ENCODE measurements around the gene INPP5A.

The INPP5A gene

DNA sequence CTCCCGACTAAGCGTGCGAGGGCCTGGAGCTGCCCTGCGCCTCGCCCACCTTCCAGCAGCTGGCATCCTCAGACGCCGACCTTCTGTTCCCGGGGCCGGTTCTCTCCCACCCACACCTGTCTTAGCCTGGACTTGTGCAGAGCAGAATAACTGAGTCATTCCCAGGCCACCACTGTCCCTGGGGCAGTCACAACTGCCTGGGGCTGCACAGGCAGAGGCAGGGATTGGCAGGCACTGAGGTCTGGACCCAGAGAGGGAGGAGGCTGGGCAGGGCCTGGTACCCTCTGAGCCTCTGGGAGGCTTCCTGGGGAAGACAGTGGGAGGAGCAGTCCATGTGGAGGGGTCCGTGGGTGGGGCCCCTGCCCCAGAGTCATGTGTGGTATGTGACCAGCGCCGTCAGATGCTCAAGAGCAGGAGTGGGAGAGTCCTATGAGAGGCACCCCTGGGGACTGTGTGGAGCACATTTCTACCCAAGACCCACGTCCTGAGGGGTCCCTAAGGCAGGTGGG, 174.1 kb downstream of the INPP5A start:
- in situ Hi-C loops (cut with MboI; ENCODE audit: low sequenced_read_pairs) = no loop called here

- in situ Hi-C loops (cut with MboI; ENCODE audit: low sequenced_read_pairs) = no loop called here
These were observed 174.7 kb downstream of the INPP5A start for GRCh38 chr10:132712291-132712690.

- in situ Hi-C loops (cut with MboI; ENCODE audit: low sequenced_read_pairs) = no loop called here
These were observed 175.2 kb downstream of the INPP5A start for GRCh38 chr10:132712743-132713142.

DNA sequence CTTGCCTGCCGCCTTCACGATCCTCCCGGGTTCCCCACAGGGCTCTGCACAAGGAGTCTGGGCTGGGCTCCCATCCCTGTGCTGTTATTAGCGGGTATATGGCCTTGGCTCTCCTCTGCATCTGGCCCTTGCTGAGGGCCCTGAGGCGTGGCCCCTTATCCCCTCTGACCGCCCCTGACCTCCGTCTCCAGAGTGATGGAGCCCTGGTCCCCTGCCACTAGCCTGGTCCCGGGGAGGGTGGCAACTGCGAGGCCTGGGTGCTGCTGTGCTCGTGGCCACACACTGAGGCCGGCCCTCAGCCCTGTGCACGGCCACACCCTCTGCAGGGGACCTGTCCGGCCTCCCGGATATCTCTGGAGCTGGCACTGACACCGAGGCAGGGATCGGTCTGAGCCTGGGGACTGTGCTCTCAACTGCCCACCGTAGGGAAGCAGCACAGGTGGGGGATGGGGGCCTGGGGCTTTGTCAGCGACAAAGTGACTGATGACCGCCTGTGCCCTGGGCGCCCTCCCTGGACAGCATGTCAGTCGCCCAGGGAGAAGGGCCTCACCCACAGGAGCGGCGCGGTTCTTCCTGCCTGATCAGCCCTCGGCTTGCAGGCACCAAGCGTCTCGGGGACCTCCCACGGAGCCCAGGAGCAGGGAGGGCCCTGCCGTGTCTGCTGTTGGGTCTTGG, 176.0 kb downstream of the INPP5A start:
- in situ Hi-C loops (cut with MboI; ENCODE audit: low sequenced_read_pairs) = no loop called here

DNA sequence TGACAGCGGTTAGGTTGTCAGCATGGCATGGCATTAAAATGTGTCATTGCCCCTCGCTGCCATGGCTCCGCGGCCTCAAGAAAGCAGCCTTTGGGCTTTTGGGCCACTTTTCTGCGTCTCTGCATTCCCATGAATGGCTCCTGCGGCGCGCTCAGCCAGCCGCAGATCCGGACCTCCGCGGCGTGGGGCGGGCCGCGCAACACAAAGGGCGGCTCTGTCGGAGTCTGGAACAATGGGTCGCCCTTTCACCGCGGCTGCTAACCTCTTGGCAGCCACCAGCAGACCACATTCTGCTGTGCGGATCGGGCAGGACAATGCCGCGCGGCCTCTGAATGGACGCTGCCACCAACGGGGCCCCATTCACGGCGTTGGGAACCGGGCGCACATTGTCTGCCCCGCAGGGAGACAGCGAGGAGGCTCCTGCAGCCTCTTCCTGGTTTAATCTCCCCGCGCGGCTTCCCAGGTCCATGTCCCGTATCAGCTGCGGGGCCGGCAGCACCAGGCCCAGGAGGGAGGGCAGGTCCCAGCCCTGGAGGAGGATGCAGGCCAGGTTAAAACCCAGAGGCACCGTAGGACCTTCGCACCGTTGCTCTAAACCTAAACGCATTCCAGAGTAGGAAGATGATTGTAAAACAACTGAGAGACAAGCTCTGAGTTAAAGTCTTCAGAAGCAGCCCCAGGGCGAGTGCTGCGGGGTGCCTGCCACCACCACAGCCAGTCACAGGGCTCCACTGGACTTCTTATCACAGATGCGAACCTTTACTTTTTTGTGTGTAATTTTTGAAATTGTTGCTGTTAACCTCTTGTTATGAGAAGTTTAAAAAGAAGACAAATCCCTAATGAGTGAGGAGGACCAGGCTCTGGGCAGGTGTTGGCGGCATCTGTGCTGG, 176.8 kb downstream of the INPP5A start:
- in situ Hi-C loops (cut with MboI; ENCODE audit: low sequenced_read_pairs) = no loop called here

DNA sequence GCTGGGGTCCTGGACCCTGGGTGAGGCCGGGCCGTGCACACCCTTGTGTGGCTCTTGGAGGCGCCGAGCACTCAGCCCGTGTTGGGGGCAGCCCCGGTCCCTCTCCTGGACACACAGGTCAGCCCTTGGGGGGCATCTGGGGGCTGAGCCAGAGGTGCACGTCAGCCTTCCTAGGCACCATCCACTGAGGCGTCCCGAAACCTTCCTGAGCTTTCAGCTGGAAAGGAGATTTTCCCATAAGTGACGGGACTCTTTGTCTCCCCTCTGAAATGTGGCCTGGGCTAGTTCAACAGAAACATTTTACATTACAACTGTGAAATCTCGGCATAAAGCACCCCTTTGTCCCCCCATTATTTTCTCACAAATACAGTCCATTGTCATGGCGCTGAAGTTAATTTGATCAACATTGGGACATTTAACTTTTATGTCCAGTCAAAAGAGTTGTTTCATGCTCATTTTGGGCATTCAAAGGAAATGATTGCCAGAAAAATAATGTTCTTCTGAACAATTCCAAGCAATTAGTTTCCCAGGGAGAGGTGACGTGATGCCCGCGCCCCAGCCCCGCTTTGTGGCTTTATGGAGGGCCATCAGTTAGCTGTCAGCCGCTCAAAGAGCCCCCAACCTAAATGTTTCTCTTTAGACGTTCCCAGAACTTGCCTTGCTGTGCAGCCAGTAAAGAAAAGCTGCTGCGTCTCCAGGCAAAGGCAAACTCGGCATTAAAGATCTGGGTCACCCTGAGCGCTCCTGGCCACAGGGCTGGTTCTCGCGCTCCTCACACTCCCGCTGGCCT, 177.6 kb downstream of the INPP5A start:
- in situ Hi-C loops (cut with MboI; ENCODE audit: low sequenced_read_pairs) = no loop called here

DNA sequence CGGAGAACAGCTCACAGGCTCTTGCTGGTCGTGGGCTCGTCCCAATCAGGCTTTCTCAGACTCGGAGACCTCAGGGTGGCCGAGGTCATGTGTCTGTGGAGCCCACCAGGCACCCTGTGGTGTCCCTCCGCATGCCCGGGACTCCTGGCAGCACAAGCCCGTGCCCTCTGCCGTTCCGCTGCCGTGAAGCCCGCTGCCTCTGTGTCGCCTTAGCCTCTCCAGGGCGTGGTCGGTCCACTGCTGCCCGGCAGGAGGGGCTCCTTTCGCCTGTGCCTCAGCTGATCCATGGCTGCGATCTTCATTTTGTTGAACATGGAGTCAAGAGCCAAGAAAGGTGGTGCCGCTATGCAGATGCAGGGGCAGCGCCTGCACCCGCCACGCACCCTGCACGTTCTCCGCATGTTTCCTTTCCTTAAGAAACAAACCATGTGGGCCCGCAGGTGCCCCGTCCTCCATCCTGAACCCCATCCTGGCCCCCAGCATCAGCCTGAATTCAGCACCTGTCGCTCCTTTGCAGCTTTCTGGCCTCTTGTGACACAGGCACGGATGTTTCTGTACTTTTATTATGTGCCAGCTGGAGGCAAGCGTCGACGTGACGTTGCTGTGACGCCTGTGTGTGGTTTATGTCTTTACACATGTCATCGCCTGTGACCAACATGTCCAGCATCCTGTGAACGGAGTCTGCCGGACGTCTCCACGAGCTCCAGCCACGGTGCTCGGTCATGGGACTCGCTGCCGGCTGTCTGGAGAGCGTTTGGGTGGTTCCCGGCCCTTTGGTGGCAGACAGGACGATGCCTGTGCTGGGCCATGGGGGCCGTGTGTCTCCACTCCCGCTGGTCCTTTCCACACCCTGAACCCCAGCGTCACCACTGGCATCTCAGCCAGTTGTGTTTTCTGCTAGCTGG, 178.4 kb downstream of the INPP5A start:
- in situ Hi-C loops (cut with MboI; ENCODE audit: low sequenced_read_pairs) = no loop called here

GRCh38 chr10:132716691-132717490, 179.3 kb downstream of the INPP5A start:
- in situ Hi-C loops (cut with MboI; ENCODE audit: low sequenced_read_pairs) = no loop called here

DNA sequence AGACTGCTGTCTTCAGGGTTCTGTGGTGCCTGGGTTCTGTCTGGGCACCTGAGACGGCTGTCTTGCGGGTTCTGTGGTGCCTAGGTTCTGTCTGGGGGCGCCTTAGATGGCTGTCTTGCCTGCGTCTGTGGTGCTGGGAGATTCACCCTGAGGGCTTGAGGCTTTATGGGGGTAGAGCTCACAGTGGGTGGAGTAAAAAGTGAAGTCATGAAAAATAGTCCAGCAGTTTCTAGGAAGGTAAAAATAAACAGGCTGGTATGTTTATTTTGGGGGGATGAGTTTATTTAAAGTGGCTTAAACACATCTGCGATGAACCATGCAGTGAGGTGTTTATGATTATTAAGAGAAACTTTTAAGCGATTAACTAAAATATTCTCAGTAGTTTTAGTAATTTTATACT, 184.1 kb downstream of the INPP5A start:
- in situ Hi-C loops (cut with MboI; ENCODE audit: low sequenced_read_pairs) = no loop called here

DNA sequence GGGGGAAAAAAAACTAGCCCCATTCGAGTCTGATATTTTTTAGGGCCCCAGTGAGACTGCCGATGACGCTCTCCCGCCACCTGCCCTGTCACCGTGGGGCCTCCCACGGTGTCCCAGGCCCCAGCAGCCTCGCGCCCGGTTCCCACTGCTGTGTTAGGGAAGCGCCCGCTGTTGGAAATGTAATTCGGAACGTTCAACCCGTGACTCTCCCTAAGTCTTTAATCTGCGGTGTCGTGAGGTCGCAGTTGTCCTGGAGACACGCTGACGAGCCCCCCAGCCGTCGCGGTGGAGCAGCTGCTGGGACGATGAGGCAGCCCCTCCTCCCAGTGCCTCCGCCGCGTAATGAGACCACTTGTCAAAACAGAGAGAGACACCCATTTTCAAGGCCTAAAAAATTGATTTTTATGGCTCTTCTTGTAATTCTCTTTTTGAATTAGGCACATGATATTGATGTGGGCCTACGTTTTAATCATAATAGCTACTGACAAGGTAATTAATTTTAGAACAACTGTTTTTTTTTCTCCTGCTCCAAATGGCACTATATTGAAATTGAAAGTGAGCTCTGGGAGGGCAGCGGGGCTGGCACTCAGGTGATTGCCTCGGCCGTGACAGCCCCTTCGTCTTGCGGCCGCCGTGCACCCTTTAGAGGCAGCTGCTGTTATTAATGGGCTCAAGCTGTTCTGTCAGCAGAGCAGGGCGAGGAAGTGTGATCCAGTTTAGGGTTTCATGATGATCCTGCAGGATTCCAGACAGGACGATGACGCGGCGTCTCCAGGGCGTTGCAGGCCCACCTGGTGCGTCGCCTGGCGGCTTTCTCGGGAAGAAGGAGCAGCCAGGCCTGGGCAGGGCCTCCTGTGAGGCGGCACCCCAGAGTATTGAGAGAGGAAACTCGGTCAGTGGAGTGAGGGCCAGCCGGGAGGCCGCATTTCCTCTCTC, 185.1 kb downstream of the INPP5A start:
- in situ Hi-C loops (cut with MboI; ENCODE audit: low sequenced_read_pairs) = no loop called here

DNA sequence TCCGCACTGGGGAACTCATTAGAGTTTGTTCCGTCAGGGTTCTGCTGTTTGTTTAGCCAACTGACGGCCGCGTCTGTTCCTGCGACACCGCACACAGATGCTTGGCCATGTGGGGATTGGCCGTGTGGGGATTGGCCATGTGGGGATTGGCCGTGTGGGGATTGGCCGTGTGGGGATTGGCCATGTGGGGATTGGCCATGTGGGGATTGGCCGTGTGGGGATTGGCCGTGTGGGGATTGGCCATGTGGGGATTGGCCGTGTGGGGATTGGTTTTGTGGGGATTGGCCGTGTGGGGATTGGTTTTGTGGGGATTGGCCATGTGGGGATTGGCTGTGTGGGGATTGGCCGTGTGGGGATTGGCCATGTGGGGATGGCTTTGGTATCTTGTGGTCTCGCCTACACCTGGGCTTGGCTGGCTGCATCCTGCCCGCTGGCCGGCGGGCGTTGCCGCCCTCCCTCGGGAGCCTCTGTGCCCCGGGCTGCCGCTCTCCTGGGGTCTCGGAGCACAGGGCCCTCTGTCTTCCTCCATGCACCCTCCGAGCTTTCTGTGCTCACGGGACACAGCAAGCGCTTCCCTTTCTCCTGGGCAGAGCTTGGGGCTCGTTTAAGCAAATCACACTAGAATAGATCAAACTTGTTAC, 185.9 kb downstream of the INPP5A start:
- in situ Hi-C loops (cut with MboI; ENCODE audit: low sequenced_read_pairs) = no loop called here

DNA sequence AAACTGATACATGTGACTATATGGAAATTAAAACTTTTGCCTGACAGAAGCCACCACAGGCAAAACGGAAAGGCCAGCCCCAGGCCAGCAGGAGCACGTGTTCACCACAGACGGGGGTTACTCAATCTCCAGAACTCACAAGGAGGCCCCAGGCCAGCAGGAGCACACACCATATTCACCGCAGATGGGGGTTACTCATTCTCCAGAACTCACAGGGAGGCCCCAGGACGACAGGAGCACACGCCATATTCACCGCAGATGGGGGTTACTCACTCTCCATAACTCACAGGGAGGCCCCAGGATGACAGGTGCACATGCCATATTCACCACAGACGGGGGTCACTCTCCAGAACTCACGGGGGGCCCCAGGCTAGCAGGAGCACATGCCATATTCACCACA, 186.9 kb downstream of the INPP5A start:
- in situ Hi-C loops (cut with MboI; ENCODE audit: low sequenced_read_pairs) = no loop called here

DNA sequence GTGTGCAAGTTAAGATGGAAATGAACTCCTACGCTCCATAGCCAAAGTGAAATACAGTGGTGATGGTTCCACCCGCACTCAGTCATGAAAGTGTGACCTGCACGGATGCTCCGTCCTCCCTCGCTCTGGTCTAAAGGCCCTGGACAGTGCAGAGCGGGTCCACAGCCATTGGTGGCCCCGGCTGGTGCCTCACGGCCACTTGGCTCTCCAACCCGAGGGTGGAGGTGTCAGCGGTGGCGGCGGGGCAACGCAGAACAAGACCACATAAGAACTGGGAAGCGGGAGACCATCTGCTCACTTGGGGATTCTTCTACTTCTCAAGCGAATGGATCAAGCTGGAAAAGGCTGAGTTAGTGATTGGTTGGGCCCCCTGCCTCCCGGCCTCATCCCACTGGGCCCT, 187.6 kb downstream of the INPP5A start:
- in situ Hi-C loops (cut with MboI; ENCODE audit: low sequenced_read_pairs) = no loop called here

GRCh38 chr10:132726194-132726593, 188.6 kb downstream of the INPP5A start:
- in situ Hi-C loops (cut with MboI; ENCODE audit: low sequenced_read_pairs) = no loop called here

DNA sequence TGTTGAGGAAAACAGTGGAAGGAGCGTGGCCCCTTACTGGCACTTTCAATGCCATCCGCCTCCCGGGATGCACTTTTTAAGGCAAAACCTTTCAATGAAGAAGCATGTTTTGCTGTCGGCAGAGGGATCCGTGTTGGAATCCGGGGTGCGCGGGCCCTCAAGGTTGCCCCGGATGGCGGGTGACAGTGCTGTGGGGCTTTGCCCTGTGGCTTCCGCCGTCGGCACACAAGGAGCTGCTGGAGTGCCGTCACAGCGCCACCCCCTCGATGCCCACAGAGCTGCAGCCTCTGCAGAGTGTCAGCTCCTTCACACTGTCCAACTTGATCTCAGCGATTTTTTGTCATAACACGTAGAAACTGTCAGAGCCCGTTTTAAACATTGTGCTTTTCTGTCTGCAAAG, 189.4 kb downstream of the INPP5A start:
- in situ Hi-C loops (cut with MboI; ENCODE audit: low sequenced_read_pairs) = no loop called here

DNA sequence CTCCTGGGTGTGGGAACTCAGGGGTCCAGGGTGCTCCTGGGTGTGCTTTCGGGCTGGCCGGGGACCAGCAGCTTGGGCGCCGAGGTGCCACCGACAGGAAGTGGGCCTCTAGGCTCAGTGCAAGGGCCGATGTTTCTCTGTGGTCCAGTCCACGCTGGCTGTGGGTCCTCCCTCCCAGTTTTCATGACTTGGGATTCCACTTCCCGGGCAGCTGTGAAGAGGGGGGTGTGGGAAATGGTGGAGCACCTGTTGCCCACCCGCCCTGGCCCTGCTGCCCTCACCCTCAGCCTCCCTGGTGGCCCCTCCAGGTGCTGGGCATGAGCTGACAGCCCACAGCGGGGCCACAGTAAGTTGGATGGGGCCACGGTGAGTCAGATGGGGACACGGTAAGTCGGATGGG, 189.8 kb downstream of the INPP5A start:
- in situ Hi-C loops (cut with MboI; ENCODE audit: low sequenced_read_pairs) = no loop called here

- in situ Hi-C loops (cut with MboI; ENCODE audit: low sequenced_read_pairs) = no loop called here
These were observed 190.7 kb downstream of the INPP5A start for GRCh38 chr10:132728321-132728720.

- in situ Hi-C loops (cut with MboI; ENCODE audit: low sequenced_read_pairs) = no loop called here
These were observed 191.2 kb downstream of the INPP5A start for GRCh38 chr10:132728741-132729140.
